HG03521 (cell line): Measurements from ENCODE around the gene CDIPT.
"Not testable (repeated sequence)": the region's sequence is repeated elsewhere in the genome, so short reads cannot be mapped to it uniquely, and the experiment has no call there.

Experiments
- ATAC-seq: cut with Tn5 transposase; IDR thresholded peaks from one replicate; pipeline ENCODE4 v1.9.1; 2021; ENCODE audit warnings: mild to moderate bottlenecking, moderate library complexity; ENCODE audit not compliant: unreplicated experiment

The CDIPT gene

GRCh38 chr16:29862884-29863668 is at the start of gene CDIPT:
TSS of gene CDIPT (minus strand) at chr16:29863226. CDS start at chr16:29862857, 369 bp downstream.
- peak; percentile 88 for ATAC-seq

- ATAC-seq = no peak
Measured at GRCh38 chr16:29912087-29912486, 49.1 kb upstream of the CDIPT start.

GRCh38 chr16:29911676-29912010 is 48.6 kb upstream of the CDIPT start:
- ATAC-seq = no peak

- no peak for ATAC-seq
Measured at GRCh38 chr16:29910819-29911675, 48.0 kb upstream of the CDIPT start.

- ATAC-seq = not testable (repeated sequence)
Measured at GRCh38 chr16:29909851-29910250, 46.8 kb upstream of the CDIPT start.

- ATAC-seq = no peak
Measured at GRCh38 chr16:29909391-29909790, 46.4 kb upstream of the CDIPT start.

- no peak for ATAC-seq
Measured at GRCh38 chr16:29908719-29909220, 45.7 kb upstream of the CDIPT start.

GRCh38 chr16:29907973-29908372 is 44.9 kb upstream of the CDIPT start:
- no peak for ATAC-seq

GRCh38 chr16:29906520-29907244 is 43.7 kb upstream of the CDIPT start:
- ATAC-seq = no peak

- no peak for ATAC-seq
Measured at GRCh38 chr16:29905668-29906067, 42.6 kb upstream of the CDIPT start.

- no peak for ATAC-seq
Measured at GRCh38 chr16:29904947-29905346, 41.9 kb upstream of the CDIPT start.

- no peak for ATAC-seq
Measured at GRCh38 chr16:29903590-29903989, 40.6 kb upstream of the CDIPT start.

- no peak for ATAC-seq
Measured at GRCh38 chr16:29901607-29901945, 38.5 kb upstream of the CDIPT start.

- no peak for ATAC-seq
Measured at GRCh38 chr16:29900888-29901606, 38.0 kb upstream of the CDIPT start.

- ATAC-seq = peak; percentile 46
Measured at GRCh38 chr16:29900102-29900887, 37.3 kb upstream of the CDIPT start, which contains the start of gene ASPHD1. TSS of gene ASPHD1 (plus strand) at chr16:29900488. CDS start at chr16:29900972, 484 bp downstream.

GRCh38 chr16:29899516-29900101 is 36.6 kb upstream of the CDIPT start, which contains the start of gene SEZ6L2:
TSS of gene SEZ6L2 (minus strand) at chr16:29899550. CDS start at chr16:29899019, 531 bp downstream.
- ATAC-seq = peak; percentile 58

- no peak for ATAC-seq
Measured at GRCh38 chr16:29898804-29899515, 35.9 kb upstream of the CDIPT start.

GRCh38 chr16:29898135-29898803 is 35.2 kb upstream of the CDIPT start:
- ATAC-seq = no peak
